LNCaP clone FGC (cell line): ENCODE measurements around the gene PDAP1.

Experiments
- DNase-seq: peaks from one replicate; pipeline ENCODE4 v3.0.0-alpha.2; 2011; ENCODE audit warnings: low read depth
- H3K4me3 ChIP-seq: 2 replicates; pipeline ENCODE4 v1.5.1; 2011; ENCODE audit warnings: mild to moderate bottlenecking, low read depth, low read length, control low read depth
- TF ChIP-seq, protein P1 (sequence below): IDR thresholded peaks from 2 replicates; pipeline ENCODE4 v1.5.1; 2012; ENCODE audit warnings: mild to moderate bottlenecking; ENCODE audit not compliant: control insufficient read depth, insufficient read depth; ENCODE audit errors: extremely low read depth

Gene PDAP1

DNA sequence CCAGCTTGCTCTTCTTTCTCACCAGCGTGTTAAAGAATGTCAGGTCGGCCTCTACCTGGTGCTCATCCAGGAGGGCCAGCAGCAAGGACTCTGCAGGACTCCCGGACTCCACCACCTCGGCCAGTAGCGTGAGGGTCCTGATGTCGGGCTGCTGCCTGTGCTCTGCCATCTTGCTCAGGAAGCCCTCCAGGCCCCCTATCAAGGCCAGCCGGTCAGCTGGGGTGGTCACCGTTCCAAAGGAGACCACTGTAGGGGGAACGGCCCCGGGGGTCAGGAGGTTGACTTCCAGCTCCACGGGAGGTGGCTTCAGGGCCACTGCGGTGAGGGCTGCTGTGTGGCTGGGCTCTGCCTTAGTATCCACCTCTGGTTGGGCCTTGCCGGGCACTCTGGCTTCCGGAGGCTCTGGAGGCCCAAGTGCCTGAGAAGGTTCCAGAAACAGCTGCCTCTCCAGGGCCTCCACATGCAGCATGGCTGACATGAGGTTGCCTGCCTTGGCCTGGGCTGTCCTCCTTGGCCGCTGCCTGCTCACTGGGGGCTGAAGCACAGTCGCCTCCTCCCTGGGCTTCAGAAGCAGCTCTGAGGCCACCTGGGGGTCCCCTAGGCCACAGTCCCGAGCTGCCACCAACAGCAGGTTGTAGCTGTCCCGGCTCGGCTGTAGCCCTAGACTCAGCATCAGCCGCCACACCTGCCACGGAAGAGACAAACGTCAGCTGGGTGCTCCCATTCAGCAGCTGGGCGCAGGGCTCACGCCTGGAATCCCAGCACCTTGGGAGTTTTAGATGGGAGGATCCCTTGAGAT is 16.7 kb upstream of the PDAP1 start:
- H3K4me3 ChIP-seq: no peak overlapping the region
- TF ChIP-seq, protein P1, sequence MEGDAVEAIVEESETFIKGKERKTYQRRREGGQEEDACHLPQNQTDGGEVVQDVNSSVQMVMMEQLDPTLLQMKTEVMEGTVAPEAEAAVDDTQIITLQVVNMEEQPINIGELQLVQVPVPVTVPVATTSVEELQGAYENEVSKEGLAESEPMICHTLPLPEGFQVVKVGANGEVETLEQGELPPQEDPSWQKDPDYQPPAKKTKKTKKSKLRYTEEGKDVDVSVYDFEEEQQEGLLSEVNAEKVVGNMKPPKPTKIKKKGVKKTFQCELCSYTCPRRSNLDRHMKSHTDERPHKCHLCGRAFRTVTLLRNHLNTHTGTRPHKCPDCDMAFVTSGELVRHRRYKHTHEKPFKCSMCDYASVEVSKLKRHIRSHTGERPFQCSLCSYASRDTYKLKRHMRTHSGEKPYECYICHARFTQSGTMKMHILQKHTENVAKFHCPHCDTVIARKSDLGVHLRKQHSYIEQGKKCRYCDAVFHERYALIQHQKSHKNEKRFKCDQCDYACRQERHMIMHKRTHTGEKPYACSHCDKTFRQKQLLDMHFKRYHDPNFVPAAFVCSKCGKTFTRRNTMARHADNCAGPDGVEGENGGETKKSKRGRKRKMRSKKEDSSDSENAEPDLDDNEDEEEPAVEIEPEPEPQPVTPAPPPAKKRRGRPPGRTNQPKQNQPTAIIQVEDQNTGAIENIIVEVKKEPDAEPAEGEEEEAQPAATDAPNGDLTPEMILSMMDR: no peak
- no peak for DNase-seq

DNA sequence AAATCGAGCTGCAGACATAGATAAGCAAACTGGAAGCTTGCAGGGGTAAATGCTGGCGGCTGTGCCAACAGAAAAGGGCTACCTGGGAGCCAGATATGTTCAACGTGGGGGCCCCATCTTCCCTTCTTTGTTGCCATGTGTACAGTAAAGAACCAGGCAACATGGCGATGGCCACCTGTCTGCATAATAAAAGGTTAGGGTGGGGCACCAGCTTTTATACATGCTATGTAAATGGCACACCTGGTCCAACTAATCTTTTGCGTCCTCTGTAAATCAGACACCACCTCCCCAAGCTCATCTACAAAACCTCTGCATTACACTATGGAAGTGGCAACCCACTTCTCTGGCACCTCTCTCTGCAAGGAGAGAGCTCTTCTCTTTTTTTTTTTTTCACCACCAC is 14.2 kb upstream of the PDAP1 start:
- no peak overlapping the region for H3K4me3 ChIP-seq
- TF ChIP-seq, protein P1: no peak
- DNase-seq: no peak

DNA sequence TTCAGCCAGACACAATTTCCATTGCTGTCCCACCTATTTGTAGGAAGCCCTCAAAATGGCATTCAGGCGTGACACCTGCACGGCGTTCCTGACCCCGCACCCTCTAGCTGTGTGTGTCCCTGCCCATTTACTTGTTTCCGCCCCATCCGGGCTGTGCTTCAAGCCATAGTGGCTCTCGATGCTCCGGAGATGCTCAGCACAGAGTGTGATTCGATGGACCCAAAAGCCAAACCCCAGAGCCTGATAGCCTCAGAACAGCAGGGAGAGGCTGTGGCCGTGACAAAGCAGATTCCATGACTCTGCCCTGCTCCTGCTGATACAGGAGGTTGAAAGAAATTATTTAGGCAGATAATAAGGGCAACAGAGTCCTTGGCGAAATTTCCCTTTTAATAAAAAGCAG is 13.8 kb upstream of the PDAP1 start:
- TF ChIP-seq, protein P1: no peak
- no peak for DNase-seq
- H3K4me3 ChIP-seq: no peak overlapping the region

DNA sequence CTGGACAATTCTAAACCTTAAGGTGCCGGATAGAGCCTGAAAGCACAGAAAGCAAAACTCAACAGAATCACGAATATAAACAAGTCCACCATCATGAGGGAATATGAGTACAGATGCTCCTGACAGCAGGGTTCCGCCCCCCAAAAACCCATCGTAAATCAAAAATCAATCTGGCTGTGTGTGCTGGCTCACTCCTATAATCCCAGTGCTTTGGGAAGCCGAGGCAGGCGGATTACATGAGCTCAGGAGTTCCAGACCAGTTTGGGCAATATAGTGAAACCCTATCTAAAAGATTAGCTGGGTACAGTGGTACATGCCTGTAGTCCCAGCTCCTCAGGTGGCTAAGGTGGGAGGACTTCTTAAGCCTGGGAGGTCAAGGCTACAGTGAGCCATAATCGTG is 12.6 kb upstream of the PDAP1 start:
- TF ChIP-seq, protein P1: no peak
- no peak for DNase-seq
- H3K4me3 ChIP-seq: no peak overlapping the region

DNA sequence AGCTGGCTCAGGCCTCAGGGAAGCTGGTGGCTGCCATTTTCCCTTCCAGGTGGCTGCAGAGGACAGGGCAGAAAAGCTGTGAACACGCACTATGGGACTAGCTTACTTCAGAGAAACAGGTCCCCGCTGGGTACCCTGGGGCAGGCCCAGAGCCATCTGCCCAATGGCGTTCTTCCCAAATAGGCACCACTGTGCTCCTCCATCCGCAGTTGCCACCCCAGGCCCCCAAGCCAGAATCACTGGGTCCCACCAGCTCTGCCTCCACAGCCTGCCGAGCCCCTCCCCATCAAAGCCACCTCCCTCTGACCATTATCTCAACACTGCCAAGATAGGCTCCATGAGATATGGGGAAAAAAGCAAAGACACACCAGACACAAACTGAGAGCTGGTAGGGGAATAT is 11.8 kb upstream of the PDAP1 start:
- TF ChIP-seq, protein P1: no peak
- H3K4me3 ChIP-seq: no peak overlapping the region
- no peak for DNase-seq

DNA sequence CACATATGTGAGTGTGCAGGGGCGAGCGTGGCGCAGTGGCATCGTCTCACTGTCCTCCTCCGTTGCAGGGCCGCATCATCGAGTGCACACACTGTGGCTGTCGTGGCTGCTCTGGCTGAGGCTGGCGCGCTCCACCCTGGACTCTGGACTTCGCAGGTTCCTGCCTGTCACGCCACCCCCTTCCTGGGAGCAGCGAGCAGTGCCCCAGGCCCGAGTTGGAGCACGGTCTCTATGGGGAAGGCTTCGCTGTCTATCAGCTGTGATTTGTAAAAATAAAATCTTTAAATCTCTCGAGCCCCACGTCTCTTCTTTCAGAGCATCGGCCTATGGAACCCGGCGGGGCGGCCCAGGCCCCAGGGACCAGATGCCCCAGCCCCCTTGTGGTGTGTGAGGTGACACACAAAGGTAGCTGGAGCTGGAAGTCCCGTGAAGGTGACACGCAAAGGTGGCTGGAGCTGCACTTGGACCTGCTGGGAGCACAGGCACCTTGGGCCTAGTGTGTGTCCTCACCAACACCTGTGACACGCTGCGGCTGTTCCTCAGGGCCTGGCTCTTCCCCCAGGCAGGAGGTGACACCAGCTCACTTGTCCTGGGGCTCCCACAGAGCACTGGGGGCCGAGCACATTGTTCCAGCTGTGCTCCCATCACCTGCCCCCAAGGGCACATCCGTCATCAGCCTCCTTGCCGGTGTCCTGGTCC is 11.1 kb upstream of the PDAP1 start:
- no peak overlapping the region for H3K4me3 ChIP-seq
- no peak for DNase-seq
- TF ChIP-seq, protein P1: no peak
